T1000 (cell line): ENCODE results near the gene UTF1.

Source experiments
- DNase-seq: peaks from one replicate; lab custom pipeline; 2025; ENCODE audit warnings: mixed read lengths; lab: John Stamatoyannopoulos, UW

The UTF1 gene

DNA sequence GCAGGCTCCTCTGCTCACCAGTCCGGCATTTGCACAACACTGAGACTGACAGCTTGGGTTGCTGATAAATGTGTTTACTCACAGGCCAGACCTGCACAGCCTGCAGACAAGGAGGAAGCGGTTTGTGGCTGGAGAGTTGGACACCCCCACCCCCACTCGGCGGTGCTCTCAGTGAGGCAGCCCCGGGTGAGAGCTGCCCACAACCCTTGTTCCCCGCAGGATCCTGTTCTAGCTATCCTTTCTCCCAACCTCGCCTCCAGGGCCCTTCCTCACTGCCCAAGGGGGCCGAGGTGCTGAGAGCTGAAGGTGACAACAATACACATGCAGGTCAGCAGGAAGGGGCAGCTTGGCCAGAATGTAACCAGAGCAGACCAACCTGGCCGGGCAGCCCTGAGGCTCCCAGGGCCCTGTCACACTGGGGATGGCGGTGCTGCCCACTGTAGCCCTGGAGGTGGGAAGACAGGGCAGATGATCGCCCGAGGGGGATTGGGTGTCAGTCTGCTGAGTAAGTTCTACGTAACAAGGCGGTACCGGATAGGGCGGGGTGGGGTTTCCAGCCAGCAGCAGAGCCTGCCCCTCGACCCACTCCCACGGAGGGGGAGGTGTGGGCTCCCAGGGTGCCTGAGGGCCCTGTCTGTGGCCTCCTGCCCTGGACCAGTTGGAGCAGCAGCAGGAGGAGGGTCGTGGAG lies 48.7 kb downstream of the UTF1 start:
- DNase-seq = peak; percentile 93

DNA sequence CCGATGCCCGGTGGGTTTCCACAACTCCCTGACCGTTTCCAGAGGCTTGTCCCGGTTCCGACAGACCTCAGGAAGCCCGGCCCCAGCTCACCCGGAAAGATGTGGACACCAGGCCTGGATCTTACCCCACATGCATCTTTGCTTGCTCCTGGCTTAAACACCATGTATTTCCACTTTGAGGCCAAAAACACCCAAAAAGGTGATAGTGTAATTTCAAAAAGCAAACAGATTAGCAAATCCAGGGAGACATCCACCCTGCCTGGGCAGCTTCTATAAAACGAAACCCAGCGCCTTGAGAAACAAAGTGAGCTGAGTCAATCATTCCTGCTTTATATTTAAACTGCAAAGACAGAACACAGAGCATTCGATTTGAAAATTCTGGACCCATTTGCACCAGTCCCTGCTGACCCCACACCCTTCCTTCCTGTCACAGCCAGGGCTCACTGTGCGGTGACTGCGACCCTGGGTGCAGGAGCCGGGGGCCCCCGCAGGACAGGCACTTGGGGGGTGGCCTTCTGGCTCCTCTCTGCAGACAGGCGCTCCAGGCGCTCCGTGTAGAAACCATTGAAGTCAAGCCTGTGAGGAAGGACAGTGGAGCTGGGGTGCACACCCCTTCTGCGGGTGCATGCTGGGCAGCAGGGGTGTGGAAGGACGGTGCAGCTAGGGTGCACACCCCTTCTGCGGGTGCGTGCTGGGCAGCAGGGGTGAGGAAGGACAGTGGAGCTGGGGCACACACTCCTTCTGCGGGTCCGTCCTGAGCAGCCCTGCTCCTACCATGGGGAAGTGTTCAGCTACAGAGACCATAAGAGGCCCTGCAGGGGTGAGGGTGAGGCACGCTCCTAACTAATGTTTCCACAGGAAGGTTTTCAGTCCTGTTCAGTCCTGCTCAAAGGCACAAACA lies 49.6 kb downstream of the UTF1 start:
- no peak for DNase-seq

DNA sequence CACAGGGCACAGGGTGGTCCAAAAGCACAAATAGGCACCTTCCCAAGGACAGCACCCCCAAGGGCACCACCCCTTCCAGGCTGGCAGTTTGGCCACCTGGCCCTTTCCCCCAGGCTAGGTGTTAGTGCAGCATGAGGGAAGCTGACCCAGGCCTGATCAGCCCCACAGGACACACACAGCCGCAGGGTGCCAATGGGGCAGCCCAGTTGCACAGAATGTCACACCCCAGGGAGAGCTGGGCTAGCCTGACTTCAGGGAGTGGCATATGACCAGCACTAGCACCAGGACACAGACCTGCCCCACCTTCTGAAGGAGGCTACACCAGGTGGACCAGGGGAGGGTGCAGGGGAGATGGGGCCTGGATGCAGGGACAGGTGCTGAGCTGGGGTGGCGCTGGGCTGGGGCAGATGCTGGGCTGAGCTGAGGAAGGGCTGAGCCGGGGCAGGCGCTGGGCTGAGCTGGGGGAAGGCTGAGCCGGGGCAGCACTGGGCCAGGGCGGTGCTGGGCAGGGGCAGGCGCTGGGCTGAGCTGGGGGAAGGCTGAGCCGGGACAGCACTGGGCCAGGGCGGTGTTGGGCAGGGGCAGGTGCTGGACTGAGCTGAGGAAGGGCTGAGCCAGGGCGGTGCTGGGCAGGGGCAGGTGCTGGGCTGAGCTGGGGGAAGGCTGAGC lies 50.5 kb downstream of the UTF1 start:
- no peak for DNase-seq

DNA sequence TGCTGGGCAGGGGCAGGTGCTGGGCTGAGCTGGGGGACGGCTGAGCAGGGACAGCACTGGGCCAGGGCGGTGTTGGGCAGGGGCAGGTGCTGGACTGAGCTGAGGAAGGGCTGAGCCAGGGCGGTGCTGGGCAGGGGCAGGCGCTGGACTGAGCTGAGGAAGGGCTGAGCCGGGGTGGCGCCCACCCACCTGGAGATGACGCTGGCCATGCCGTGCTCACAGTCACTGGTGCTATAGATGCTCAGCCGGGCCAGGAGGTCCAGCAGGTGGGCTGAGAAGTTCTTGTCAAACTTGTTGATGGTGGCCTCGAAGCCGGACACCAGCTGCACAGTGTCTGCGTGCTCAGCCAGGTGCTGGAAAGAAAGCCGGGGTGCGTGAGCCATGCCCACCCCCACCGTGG lies 51.1 kb downstream of the UTF1 start:
- DNase-seq = no peak
